Upper lobe of left lung (tissue), 4 donors: Measurements from ENCODE around the gene DOCK6.

ENCODE experiments used
- EP300 ChIP-seq, 4 donors: sonication (generic); formaldehyde crosslinking; IDR thresholded peaks; one replicate each; pipeline ENCODE4 v1.5.1; 2017; ENCODE audit warnings: antibody characterized with exemption in 4 of 4, control low read depth in 2 of 4
- POLR2A ChIP-seq, 4 donors: fragments of 450-650 bp; IDR thresholded peaks; one replicate each; pipeline ENCODE4 v1.5.1; 2016 to 2017; ENCODE audit warnings: antibody characterized with exemption in 4 of 4, mild to moderate bottlenecking in 2 of 4
- POLR2AphosphoS5 ChIP-seq, 2 donors: sonication (generic); formaldehyde crosslinking; IDR thresholded peaks; one replicate each; pipeline ENCODE4 v1.5.1; 2017; ENCODE audit warnings: antibody characterized with exemption in 2 of 2
- TF ChIP-seq, protein P1 (sequence below), 6 experiments: fragments of 450-650 bp in 4 of 6; fragments of 200-600 bp in 2 of 6; sonication (generic) in 2 of 6; IDR thresholded peaks; one replicate each; pipeline ENCODE4 v1.5.1; 2016 to 2019; ENCODE audit warnings: antibody characterized with exemption in 6 of 6

GRCh38 chr19:11164296-11164695 is 98.0 kb downstream of the DOCK6 start:
- TF ChIP-seq, protein P1, sequence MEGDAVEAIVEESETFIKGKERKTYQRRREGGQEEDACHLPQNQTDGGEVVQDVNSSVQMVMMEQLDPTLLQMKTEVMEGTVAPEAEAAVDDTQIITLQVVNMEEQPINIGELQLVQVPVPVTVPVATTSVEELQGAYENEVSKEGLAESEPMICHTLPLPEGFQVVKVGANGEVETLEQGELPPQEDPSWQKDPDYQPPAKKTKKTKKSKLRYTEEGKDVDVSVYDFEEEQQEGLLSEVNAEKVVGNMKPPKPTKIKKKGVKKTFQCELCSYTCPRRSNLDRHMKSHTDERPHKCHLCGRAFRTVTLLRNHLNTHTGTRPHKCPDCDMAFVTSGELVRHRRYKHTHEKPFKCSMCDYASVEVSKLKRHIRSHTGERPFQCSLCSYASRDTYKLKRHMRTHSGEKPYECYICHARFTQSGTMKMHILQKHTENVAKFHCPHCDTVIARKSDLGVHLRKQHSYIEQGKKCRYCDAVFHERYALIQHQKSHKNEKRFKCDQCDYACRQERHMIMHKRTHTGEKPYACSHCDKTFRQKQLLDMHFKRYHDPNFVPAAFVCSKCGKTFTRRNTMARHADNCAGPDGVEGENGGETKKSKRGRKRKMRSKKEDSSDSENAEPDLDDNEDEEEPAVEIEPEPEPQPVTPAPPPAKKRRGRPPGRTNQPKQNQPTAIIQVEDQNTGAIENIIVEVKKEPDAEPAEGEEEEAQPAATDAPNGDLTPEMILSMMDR (IDR thresholded peaks at IDR 0.05) = no peak
- no peak for TF ChIP-seq POLR2A (IDR thresholded peaks at IDR 0.05)
- TF ChIP-seq POLR2AphosphoS5 (IDR thresholded peaks at IDR 0.05) = no peak
- TF ChIP-seq EP300 (IDR thresholded peaks at IDR 0.05) = no peak
